H1 (cell line): ENCODE results near the gene GDPD5.

Experiments used
- EZH2 ChIP-seq: fragments of 200-600 bp; sonication (generic); IDR thresholded peaks from 2 replicates; pipeline ENCODE4 v1.7.1; 2012; ENCODE audit warnings: low read depth, mild to moderate bottlenecking, moderate library complexity, low read length, inconsistent platforms; ENCODE audit not compliant: severe bottlenecking
- TBP ChIP-seq: IDR thresholded peaks from 2 replicates; pipeline ENCODE4 v1.6.1; 2011; ENCODE audit warnings: low read depth, low read length, improper control_type of control experiment
- ZNF274 ChIP-seq: IDR thresholded peaks from 2 replicates; pipeline ENCODE4 v1.7.0; 2012; ENCODE audit warnings: low read length, borderline replicate concordance; ENCODE audit errors: extremely low read depth
- TF ChIP-seq, protein P1 (sequence below): IDR thresholded peaks from 2 replicates; pipeline ENCODE4 v1.6.1; 2012; ENCODE audit warnings: inconsistent platforms
- TF ChIP-seq, protein P2 (sequence below), 3 experiments: IDR thresholded peaks; 1 replicate in 2 of 3; 2 replicates in 1 of 3; pipeline versions ENCODE4 v1.5.1 to v1.6.1; 2011; ENCODE audit warnings: low read length in 3 of 3, mild to moderate bottlenecking in 3 of 3, inconsistent platforms in 2 of 3, low read depth in 1 of 3, moderate library complexity in 1 of 3; ENCODE audit not compliant: insufficient read depth in 1 of 3; ENCODE audit errors: control extremely low read depth in 1 of 3

DNA sequence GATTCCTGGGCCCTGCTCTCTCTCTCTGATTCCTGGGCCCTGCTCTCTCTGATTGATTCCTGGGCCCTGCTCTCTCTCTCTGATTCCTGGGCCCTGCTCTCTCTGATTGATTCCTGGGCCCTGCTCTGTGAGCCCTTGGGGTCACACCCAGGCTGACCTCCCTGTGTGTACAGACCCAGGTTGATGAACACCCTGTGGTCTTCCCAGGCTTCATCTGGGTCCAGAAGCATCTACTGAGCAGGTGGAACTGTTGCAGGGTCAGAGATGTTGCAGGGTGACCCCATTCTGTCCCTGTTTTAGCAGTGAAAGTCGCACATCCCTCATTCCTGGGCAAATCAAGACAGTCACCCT lies 16.3 kb upstream of the GDPD5 start:
- TF ChIP-seq, protein P1, sequence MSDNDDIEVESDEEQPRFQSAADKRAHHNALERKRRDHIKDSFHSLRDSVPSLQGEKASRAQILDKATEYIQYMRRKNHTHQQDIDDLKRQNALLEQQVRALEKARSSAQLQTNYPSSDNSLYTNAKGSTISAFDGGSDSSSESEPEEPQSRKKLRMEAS, result no peak
- TF ChIP-seq EZH2, result no peak
- TF ChIP-seq ZNF274, result no peak
- no peak for TF ChIP-seq TBP
- TF ChIP-seq, protein P2, sequence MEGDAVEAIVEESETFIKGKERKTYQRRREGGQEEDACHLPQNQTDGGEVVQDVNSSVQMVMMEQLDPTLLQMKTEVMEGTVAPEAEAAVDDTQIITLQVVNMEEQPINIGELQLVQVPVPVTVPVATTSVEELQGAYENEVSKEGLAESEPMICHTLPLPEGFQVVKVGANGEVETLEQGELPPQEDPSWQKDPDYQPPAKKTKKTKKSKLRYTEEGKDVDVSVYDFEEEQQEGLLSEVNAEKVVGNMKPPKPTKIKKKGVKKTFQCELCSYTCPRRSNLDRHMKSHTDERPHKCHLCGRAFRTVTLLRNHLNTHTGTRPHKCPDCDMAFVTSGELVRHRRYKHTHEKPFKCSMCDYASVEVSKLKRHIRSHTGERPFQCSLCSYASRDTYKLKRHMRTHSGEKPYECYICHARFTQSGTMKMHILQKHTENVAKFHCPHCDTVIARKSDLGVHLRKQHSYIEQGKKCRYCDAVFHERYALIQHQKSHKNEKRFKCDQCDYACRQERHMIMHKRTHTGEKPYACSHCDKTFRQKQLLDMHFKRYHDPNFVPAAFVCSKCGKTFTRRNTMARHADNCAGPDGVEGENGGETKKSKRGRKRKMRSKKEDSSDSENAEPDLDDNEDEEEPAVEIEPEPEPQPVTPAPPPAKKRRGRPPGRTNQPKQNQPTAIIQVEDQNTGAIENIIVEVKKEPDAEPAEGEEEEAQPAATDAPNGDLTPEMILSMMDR (IDR thresholded peaks at IDR 0.05; ENCODE audit: control extremely low read depth in 1 of 3, insufficient read depth in 1 of 3, low read depth in 1 of 3, low read length in 3 of 3), result no peak
